Right renal pelvis (tissue), 4 donors: ENCODE measurements around the gene WDR35. TPM values are rescaled to one million over a fixed set of nuclear protein-coding genes. Genes with fewer than 3 reads are reported as not detected.

Experiments used
- DNase-seq, 4 donors: peaks; one replicate each; pipeline ENCODE4 v3.0.0-alpha.2; 2013; ENCODE audit warnings: low read depth in 4 of 4, low spot score in 3 of 4, missing footprints in 1 of 4
- polyA plus RNA-seq, 4 donors: library from polyadenylated mRNA; unstranded; fragments of 120-200 nt; gene quantifications; one replicate each; pipeline ENCODE4 v1.2.1, GENCODE V29; 2013; ENCODE audit not compliant: insufficient read length in 4 of 4

Gene WDR35
- polyA plus RNA-seq, 4 donors, result 23.5 to 31.4 (median 29.0) TPM

DNA sequence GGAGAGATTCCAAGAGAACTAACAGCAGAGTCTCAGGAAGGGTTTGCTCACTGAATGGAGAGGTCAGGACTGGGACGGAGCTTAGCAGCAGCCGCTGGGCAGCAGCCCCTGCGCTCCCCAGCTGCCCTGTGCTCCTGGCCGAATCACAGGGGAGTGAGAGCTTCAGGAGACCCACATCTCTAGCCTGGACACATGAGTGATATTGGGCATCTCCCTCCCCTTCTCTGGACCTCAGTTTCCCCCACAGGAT, 22.1 kb upstream of the WDR35 start:
- no peak for DNase-seq

DNA sequence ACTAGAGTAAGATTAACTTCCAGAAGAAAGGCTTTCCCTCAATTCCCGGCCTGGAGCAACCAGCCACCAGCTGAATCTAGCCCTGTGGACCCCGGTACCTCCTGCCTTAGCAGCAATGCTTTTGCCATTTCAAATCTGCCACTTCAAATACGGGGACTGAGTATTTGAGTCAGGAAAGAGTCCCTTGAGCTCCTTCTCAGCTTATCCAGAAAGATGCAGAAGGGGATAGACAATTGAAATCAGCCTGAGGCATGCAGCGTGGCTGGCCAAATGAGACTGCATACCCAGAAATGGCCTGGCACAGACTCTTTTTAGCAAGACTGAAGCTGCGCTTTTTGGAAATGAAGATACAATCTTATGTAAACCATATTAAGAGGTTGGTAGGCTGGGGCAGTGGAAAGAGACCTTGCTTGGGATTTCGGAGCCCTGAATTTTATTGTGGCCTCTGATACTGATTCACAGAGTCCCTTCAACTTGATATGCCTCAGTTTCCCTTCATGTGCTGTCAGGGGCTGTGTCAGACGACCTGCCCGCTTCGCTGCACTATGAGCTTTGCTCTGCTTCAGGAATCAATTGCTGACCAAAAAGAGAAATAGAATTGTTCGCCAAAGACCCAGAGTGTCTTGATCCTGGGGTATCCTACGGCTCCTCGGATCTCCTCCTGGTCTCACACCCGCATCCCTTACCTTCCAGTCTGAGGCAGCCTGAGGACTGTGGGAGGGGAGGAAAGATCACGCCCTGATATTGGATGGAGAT, 21.5 kb upstream of the WDR35 start:
- DNase-seq, result no peak

DNA sequence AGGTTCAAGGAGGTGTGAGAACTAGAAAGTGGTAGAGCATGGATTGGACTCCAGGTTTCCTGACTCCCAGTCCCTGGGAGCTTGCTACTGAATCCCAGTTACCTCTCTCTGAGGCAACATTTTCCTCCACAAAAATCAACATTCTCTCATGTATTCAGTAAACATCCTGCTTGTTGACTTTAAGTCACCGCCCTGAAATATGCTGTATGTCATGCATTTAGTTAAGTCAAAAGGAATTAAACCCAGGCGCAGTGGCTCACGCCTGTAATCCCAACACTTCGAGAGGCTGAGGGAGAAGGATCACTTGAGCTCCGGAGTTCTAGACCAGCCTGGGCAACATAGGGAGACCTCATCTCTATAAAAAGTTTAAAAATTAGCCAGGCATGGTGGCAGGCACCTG, 18.8 kb upstream of the WDR35 start:
- DNase-seq, result no peak

DNA sequence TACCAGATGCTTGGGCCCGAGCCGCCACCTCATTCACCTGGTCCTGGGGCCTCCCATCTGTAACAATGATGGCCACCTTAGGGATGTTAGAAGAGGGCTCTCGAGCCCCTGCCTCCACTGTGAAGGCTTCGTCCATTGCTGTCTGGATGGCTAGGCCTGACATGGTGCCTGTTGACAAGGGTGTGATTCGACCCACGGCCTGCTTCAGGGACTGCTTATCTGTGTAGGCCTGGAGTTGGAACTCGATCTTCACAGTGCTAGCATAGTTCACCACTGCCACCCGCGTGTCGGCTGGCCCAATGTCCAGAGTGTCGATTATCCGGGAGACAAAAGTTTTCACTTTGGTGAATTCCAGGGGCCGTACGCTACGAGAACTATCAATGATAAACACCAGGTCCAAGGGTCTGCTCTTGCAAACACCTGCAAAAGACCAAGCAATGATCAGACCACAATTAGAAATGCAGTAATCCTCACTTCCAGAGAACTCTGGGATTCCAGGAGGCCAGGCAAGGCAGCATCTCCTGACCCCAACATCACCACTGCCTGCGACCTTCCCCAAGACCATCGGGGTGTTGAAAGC, 16.1 kb upstream of the WDR35 start:
- DNase-seq, result no peak

DNA sequence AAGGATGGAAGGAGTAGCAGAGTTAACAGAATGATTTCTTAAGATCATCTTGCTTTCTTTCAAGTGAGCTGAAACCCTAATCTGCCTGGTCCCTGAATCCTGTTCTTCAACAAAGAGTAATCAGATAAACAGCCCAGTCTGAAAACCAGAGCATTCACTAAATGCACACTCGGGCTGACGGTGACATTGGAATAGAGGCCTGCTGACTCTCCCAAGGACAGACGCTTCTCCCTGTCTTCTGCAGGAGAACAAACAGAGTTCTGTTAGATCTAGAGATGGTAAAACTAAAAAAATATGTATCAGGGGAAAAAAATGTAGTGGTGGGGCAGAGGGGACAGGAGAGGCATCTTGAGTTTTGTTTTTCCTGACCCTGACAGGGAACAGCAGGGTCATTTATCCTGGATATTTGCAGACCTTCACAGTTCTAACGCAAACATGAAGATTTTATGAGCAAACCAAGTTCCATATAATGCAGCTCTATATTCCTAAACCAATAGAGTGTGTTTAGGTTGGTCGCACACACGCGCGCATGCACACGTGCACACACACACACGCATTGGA, 15.2 kb upstream of the WDR35 start:
- no peak for DNase-seq

DNA sequence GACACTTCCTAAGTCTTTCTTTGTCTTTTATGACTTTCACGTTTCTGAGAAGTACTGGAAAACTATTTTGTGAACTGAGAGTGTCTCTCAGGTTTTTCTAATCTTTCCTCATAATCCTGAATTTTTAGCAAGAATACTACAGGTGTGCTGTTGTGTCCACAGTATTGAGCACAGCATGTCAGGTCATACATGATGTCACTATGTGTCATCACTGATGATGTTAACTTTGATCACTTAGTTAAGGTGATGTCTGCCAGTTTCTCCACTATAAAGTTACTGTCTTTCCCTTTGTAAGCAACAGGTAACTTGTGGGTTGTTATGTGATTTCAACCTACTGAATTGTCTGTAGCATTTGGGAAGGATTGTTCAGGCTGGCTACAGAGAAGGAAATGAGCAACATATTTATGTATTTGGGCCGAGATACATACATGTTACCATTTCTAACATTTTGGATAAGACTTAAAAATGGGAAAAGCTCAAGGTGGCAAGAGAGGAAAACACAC, 11.5 kb upstream of the WDR35 start:
- DNase-seq, result no peak

DNA sequence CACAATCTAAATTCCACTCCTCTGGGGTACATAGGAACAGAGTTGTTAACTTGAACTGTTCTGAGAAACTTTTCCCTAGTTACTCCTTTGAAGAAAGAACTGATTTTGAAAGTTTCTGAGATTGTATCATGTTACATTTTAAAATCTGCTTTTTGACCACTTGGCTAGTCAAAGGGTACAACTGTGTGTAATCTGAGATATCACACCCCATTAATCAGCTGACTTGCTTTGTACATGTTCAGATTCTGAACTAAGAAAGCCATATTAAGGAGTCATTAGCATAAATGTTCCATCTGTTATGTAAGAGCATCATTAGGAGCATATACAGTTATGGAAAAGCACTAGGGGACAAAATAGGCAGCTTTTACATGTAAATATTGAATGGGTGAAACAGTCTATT, 3.8 kb upstream of the WDR35 start:
- no peak for DNase-seq

DNA sequence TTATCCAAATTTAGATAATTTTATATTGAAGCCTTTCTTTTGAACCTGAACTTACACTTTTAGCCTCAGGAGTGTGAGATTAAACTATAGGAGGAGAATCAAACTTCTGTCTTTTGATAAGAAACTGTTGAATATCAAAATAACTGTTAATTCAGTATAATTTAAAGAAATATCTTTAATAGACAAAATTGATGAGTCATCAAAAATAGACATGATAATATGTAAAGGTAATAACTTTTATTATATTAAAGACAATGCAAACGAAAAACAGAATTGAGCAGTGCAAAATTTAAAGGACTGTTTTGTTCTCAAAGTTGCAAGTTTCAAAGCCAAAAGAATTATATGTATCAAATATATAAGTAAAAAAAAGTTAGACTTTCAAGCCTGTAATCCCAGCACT, 2.0 kb upstream of the WDR35 start:
- DNase-seq, result no peak

DNA sequence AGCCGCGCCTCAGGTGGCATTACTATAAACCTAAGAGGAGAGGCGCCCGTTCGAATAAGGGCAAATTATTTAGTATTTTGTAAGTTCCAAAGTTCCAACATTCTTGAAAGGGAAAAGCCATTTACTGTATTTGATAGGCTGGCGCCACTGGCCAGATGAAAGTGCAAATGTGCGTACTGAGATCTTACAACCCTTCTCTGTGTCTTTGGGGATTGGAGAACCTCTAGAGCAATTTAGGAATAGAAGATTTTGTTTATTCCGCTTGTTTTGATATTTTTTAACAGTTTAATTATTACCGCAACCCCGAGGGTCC, 467 bp upstream of the WDR35 start:
- no peak for DNase-seq

DNA sequence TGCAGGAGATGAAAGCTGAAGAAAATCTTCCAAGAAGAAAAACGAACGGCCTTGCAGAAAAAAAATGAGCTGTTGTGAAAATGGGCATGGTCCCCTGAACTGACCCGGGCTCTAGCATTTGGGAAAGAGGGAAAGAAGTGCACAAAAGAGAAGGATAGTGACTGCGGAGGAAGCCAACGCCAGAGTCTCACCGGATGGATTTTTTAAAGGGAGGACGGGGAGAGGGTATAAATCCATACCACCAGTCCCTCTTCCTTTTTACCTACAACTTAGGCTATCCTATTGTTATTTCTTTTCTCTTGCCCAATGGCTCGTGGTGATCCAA, 601 bp downstream of the WDR35 start:
- DNase-seq, result no peak

DNA sequence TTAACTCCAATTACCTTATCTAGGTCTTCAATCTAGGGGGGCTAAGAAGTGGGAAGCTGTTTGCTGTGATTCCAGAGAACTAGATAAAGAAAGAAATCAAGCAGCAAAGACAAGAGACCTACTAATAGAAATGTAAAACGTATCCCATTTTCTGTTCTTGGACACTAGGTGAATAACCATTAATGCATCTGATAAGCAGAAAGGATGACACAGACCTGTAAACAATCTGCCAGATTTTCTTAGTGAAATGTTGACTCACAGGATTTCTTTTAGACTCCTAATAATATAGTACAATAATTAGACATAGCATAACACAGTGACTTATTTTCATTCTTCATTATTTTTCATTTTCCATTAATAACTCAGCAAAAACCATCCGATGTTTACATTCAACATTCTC, 1.3 kb downstream of the WDR35 start:
- no peak for DNase-seq

DNA sequence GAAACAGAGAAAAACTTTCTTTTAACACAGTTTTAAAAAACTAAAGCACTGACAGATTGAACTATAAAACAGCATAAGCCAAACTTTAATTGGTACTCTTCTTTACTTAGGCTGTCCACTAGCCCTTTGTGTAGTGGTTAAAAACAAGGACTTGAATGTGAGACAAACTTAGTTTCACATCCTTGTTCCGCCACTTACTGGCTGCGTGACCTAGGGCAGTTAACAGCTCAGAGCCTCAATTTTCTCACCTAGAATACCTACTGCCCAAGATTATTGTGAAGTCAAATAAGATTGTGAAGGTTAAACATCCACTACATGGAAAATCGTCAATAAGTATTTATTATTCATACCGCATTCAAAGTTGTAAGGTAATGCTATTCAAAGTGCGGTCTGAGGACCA, 2.0 kb downstream of the WDR35 start:
- DNase-seq, result no peak

DNA sequence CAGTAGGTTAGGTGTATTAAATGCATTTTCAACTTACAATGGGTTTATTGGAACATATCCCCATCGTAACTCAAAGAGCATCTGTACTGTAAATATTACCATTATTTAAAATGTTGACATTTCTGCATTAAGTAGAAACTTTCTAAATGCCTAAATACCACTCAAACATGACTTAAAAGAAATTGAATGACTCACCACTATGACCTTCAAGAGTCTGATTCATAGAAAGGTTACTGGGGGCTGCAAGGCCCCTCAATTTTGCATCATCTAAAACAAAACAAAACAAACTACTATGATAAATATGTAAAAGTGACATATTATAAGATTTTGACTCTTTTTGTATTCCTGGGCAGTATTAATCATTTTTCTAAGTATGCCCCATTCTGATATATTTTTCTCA, 7.6 kb downstream of the WDR35 start:
- DNase-seq, result no peak

DNA sequence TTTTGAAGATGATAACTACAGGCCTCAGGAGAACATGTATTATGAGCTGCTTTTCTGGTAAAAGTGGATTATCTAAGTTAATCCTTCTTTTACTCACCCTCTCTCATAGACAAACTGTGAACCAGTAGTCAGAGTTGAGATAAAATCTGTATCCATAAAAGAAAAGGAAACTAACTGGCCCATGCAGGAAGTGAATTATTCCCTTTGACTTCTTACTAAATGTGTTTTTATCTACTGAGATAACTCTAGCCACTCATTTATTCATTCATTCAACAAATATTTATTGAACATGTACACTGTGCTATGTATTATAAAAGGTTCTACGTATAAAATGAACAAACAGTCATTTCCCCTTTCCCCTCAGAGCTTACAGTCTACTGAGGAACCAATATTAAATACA, 10.0 kb downstream of the WDR35 start:
- DNase-seq, result no peak

DNA sequence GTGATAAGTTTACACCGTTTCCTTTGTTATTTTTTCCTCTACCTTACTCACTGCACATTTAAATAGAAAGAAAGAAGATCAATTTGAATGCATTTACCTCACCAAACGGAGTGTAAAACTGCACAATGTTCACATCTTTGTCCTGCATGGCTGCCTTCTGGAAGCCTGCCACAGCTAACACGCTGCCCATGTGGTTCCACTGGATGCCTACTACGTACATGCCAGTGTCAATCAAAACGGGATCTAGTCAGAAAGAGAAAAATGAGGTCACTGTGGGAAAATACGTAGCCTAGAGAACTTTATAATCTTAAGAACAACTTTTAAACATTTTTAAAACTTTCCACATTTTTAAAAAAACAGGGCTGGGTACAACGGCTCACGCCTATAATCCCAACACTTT, 16.4 kb downstream of the WDR35 start:
- DNase-seq, result no peak

DNA sequence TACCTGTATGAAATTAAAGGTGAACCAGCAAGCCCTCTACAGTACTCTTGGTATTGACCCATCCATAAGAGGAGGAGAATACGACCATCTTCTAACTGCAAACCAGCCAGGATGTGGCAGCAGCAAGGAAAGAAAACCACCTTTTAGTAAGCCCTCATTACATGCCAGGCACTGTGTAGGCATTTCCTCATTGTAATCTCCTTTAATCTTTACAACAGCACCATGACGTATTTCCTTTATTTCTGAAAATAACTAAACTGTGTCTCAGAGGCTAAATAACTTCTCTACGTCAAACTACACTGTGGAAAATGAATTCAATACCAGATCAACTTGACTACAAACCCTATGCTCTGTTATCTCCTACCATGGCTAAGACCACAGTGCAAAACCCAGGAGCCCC, 18.2 kb downstream of the WDR35 start:
- DNase-seq, result no peak

DNA sequence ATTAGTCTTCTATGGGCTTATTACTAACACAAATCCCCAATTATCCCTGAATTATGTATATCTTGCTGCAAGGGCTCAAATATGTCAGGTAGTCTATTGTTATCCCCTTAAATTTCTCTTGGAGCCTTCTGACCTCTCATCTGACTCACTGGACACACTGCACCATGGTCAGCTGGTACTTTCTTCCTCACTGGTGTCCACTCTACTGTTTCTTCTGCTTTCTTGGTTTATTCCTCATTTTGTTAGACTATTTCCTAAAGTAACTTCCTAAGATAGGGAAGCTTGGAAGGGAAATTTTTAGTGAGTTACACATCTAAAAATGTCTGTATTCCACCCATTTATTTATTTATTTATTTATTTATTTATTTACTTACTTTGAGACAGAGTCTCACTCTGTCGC, 26.5 kb downstream of the WDR35 start:
- DNase-seq, result no peak

DNA sequence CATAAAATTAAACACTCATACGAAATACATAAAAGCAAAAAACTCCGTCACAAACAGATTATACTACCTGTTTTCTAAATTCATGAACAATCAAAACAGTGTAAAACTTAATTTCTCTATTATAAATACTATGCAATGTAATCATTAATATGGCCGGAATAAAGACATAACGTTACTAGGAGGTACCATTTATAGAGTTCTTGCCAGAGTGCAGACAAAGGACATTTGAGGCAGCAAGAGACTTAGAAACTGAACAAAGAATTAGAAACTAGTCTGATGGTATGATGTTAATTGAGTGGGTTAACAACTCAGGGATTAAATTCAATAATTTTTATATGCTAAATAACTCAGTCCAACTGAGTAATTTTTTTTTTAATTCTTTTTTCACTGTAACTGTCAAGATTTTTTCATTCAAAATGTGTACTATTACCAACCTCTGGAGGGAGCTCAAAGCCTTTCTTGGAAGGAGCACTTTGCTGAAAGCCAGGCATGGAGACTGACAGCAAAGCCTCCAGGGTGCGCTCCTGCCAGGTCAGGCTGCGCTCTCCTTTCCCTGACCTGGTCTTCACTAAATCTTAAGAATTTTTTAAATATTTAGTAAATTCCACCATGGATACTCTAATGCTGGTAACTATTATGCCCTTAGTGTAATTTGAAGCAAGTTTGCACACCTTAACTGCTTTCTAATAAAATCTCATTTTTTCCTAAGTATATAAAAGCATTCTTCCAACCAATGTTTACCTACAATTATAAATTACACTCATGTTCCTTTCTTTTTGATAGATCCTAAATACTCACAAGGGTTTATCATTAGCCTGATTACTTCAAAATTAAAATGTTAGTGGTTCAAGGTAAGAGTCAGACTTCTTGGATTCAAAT, 34.1 kb downstream of the WDR35 start:
- peak; percentile 35 to 46 (median 38) for DNase-seq

DNA sequence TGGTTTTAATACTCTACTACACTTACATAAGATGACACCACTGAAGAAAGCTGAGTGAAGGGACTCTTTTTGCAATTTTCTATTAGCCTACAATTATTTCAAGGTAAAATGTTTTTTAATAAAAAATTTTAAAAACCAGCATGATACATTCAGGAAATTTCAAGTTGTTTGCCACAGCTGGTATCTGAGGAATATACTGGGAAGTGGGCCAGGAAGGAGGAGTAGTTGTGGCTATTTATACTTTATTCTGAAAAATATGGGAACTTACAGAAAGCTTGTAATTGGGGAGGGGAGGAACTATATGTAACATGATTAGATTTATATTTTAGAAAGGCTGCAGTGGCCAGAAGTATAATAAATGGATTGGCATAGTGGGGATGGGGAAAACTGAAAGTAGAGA, 40.8 kb downstream of the WDR35 start:
- DNase-seq, result no peak

DNA sequence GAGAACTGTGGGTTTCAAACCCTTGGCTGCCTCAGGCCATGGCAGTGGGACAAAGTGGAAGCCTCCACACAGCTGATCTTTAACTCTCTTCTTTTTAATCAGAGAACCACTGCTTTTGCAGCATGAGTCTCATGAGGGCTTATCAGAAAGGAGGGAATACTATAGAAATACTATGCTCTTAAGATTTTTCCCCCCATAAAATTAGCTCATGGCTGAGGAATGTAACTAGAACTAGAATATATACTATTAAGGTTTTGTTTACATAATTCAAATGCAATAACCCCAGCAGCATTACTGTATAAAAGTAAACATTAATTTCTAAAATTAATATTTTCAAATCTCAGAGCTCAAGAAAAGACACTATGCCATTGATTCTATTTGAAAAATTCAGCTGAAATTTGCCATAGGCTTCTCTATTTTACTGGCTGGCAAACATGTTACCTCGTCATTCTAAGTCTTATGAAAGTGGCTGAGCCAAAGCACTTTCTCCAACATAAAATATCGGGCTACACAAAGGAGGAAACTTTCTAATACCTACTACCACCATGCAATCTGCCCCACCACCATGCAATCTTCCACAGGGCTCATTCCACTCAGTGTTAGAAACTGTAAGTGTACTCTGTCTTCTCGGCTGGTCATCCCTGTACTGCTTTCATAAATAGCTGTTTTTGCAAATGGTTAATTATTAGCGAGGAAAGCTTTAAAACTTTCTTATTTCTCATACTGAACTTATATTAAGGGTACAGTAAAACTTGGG, 42.5 kb downstream of the WDR35 start:
- DNase-seq, result no peak

DNA sequence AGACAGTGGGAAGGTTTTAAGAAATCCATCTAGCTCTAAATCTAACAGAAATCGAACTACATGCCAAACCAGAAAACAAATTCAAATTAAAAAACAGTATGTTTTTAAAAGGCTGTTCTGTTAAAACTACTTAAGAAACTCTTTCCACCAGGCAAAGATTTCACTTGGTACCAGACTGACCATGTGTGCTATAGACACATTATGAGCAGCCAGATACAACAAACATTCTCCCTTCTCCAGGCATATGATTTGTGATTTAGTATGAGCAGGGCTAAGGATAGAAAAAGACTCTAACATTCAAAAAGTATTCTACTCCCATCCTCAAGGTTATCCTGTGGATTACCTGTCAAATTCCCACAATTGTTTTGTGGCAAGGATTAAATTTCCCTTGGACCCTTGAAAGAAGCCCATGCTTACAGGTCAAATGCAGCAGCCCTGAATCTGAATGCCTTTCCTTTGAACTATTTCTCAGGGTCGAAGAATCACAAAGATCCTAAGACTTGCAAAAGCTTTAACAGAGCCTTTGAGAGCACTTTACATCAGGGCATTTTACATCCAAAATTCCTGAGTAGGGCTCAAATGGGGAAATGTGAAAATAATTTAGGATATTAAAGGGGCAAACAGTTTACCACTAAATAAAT, 45.6 kb downstream of the WDR35 start:
- DNase-seq, result no peak
